CD4-positive, alpha-beta T cell treated with Interferon gamma for 1 hour (primary cell): ENCODE results near the gene LAMB4.
"Not testable (repeated sequence)": the region's sequence is repeated elsewhere in the genome, so short reads cannot be mapped to it uniquely, and the experiment has no call there.

Experiments used
- DNase-seq: peaks from one replicate; pipeline ENCODE4 v3.0.0-alpha.2; 2020

LAMB4 gene

DNA sequence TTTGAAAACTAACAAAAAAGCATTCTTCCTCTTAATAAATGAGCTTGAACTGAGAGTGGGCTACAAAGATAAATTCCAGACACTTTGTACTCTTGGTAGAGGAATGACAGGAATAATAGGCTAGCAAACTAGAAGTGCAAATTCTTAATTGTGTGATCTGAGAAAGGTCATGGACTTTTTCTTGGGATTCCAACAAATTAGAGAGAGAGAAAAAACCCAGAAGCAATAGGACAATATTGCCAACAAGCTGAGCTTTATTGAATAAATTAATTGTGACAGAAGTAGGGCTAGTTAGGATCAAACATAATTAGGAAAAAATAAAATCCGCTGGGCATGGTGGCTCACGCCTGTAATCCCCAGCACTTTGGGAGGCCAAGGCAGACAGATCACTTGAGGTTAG is 85.8 kb downstream of the LAMB4 start:
- no peak for DNase-seq

DNA sequence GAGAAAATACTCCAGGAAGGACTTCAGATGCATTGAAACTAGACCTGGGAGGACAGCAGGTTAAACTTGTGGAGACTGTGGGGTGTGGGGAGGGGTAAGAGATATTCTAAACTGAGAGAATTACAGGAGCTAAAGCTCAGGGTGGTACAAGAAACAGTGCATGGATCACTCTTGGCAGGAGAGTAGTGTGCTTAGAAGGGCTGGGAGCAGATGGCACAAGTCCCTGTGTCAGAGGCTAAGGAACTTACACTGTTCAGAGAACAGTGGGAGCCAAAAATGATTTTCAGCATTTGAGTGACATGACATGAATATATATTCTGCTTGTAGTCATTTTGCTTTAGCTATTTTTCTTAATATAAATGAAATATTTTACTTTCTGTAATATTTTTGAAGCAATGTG is 91.2 kb downstream of the LAMB4 start:
- DNase-seq, result no peak

DNA sequence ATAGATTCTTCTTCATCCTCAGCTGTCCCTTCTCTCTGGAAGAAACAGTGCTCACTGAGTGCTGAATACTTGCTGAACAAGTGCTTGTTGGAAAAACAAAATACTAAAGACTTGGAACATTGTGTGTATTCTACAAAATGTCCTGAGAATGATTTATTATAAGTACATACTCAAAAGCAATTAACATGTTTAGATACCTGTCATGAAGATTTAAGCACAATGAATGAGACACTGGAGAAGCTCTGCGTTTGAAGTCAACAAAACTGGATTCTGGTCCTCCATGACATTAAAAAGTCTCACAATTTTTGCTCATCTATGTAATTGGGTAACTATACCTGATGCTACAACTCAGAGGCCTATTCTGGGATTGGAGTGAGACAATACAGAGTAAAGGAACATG is 92.4 kb downstream of the LAMB4 start:
- DNase-seq, result no peak

DNA sequence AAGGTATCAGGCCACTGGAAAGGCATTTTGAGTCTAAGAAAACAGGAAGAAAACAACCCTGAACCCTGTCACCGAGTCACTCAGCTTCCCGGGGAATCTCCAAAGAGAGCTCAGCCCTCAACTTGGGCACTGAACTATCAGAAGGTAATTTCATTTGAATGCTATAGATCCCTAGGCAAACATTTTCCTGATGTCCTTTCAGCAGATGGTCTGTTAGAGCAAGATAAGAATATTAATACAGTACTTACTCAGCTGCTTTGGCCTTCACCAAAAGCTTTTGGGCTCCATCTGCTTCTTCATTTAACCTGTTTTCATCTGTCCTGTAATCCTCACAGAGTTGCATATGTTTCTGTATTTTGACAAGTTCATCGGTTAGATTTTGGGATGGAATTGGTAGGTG is 93.0 kb downstream of the LAMB4 start:
- DNase-seq, result no peak

DNA sequence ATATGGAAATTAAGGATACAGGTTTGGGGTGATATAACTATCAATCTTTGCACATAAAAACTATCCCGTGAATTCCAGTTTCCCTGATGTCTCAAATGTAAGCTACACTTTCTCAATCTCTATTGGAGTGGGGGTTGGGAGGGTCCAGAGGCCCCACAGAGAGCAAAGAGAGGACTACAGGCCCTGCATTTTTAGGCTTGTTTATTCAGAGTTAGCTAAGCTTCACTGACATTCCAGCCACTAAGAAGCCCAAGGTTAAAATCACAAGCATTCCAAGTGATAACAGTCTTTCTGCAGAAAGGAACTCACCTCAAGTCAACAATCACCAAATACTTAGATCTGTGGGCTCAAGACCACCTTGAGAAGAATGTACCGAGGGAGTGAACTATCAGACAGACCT is 95.6 kb downstream of the LAMB4 start:
- no peak for DNase-seq

DNA sequence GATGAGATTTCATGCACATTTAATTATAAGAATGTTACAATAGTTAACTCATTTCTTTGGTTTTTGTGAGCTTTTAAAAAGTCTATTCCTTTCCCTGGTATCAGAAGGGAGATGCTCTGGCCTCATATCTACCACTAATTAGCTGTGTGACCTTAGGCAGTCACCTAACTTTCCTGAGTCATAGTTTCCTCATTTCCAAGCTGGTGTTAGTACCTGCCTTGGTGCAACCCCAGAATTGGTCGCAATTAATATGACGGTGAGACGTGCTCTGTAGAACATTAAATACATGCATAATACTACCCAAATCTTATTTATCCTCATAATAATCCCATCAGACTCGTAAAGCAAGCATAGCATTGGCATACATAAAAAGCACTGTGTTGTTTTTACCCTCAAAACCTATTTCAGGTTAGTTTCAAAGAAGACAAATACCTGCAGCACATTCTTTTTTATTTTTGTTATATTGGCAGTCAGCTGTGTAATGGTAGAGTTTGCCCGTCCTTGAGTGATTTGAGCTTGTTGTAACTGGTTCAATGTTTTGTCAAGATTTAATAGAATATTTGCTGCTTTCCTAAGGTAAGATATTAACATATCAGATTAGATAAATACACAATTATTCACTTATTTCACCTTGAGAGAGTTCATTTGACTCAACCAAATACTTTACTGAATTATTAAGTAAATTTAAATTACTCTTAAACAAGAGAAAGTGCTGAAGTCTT is 96.2 kb downstream of the LAMB4 start:
- DNase-seq, result no peak

DNA sequence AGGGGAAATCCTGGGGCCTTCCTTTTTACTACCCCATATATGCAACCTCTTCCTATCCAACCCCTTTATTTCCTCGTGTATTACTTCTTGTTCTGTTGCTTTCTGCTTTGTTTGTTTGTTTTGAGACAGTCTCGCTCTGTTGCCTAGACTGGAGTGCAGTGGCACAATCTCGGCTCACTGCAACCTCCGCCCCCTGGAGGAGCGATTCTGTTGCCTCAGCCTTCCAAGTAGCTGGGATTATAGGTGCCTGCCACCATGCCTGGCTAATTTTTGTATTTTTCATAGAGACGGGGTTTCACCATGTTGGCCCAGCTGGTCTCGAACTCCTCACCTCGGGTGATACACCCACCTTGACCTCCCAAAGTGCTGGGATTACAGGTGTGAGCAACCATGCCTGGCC is 96.9 kb downstream of the LAMB4 start:
- DNase-seq, result not testable (repeated sequence)

DNA sequence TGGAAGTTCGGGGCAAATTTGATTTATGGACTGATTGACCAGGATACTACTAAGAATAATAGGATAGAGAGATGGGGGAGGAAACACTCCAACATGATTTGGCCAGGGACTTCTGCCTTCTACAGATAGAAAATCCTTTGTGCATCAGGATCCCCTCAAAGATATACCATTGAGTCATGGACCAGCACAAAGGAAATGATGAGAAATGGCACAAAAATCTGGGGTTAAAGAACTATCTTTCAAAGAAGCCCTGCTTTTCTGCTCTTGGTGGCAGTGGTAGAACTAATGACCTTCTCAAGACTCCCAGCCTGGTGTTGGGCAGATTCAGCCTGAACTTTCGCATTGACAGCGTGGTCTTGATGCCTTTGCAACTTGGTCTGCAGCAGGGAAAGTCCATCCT is 99.6 kb downstream of the LAMB4 start:
- no peak for DNase-seq

DNA sequence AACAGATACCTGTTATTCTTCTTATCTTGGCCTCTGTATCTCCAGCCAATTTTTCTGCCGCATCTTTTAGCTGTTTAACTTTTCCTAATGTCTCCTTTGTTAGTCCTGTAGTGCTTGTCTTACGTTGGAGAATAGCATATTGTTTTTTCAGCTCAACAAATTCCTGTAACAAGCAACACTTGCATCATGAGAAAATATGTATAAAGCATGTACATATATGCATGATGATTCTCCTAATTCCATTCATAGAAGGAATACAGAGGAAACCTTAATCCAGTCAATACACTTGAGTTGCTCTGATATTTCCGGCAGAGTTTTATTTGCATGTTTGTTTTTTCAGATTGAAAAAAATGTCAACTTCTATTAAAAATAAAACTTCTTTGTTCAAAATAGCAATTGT is 101.1 kb downstream of the LAMB4 start:
- DNase-seq, result no peak

DNA sequence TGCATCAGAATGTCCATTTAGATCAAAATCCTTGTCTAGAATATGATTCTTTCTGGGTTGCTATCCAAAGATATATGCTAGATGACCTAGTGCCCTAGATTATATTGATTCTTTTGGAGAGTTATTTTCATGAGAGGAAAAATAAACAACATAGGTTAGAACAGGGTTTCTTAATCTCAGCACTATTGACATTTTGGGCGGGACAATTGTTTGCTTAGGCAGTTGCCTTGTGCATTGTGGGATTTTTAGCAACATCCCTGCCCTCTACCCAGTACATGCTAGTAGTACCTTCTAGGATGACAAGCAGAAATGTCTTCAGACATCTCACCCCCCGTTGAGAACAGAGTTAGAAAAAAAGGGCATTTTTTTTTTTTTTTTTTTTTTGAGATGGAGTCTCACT is 102.0 kb downstream of the LAMB4 start:
- DNase-seq, result no peak

DNA sequence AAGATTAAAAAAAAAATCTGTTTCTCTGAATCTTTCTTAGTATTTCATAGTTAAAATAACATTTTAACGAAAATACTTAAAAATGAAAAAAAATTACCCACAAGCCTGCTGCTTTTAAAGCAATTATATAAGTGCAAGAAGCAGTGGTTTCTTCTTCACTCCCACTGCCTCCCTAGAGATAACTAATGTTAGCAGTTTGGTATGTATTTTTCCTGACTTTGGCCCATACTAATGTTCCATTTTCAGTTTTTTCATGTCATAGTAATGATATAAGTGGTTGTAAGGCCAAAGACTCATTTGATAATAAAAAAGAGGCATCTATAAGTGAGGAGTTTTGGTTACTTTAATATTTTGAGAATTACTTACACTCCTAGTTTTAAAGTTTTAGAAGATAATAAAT is 102.9 kb downstream of the LAMB4 start:
- no peak for DNase-seq

DNA sequence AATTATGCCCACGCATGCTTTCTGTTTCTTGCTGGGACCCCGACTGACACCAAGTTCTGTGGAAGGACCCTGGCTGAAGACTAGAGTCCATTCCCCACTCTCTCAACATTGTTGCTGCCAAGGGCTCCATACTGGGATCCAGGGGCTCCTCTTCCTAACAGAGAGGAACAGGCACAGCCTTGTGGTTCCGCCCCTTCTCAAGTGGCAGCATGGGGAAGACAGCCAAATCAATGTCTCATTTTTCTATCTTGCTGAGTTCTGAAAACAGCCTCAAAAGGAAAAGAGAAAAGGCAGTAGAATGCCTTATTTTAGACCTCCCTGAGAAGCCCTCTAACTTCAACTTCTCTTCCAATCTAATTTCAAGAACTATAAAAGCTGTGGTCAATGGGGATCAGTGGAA is 103.5 kb downstream of the LAMB4 start:
- DNase-seq, result no peak

DNA sequence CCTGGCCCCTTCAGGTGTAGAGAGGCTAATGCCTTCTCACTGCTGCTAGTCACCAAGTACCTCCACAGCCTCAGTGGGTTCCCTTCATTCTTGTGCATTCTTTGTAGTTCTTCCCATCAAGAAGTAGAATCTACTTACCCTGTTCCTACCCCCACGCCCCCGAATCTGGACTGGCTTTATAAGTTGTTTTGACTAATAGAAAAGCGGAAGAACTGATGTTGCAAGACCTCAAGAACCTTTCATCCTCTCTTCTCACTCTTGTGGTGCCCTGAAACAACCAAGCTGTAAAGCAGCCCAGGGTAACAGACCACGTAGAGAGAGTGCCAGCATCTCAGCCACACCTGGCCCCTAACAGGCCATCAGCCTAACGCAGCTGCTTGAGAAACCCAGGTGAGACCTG is 104.0 kb downstream of the LAMB4 start:
- DNase-seq, result no peak

DNA sequence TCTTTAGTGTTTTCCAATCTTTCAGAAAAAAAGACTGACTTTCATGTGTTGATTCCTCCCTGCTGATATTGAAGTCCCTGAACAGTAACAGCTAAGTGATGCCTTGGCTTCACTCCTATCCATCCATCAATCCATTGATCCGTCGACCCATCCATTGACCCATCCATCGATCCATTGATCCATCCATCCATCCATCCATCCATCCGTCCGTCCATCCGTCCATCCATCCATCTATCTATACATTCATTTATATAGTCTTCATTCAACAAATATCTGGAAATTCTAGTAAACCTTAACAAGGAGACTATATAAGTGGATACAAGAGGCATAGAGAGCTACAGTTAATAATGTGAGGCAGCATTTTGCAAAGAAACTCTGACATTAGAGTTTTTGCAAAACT is 105.6 kb downstream of the LAMB4 start:
- no peak for DNase-seq

DNA sequence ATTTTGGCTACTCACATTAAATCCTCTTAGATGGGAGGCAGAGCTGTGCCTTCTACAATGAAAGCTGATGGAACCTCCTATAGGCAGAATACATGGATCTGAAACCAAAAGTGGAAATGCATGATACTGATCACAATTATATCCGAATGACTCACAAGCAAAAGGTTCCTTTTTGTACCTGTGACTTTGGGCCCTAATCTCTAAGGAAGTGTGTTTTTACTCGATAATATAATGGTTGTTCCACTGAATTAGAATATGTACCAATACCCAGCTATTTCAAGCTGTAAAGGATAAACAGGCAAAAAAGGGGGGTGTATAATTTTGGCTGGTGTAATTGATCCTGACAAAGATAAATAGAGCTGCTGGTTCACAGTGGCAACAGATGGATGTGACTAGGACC is 109.6 kb downstream of the LAMB4 start:
- DNase-seq, result no peak

DNA sequence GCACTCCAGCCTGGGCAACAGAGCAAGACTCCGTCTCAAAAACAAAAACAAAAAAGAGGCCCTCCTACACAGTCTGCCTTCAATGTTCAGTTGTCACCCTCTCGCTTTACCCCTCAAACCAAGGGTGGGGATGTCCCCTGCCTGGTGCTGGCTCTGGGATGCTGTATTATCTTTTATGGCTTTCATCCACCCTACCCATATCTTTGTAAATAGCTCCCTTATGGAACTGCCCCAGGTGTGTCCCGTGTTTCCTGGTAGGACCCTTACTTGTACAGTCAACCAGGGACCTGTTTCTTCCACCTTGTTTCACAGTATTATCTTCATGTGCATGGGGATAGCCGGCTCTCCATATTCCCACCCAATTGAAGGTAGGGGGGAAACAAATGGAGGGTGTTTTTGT is 111.5 kb downstream of the LAMB4 start:
- DNase-seq, result no peak

DNA sequence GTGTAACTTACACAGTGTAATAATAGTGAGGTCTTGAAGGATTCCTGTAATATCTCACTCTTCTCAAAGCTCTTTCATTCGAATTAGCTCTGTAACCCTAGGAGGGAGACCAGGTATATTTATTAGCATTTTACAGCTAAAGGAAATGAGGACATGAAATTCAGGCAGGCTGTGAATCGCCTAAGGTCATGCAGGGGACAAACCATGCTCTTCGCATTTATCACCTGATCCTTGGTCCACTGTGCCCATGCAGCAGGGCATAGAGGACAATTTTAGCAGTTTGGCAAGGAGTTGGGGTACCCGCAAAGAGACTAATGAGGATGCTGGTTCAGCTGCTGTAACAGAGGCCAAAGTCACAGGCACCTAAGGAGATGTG is 112.4 kb downstream of the LAMB4 start:
- no peak for DNase-seq

DNA sequence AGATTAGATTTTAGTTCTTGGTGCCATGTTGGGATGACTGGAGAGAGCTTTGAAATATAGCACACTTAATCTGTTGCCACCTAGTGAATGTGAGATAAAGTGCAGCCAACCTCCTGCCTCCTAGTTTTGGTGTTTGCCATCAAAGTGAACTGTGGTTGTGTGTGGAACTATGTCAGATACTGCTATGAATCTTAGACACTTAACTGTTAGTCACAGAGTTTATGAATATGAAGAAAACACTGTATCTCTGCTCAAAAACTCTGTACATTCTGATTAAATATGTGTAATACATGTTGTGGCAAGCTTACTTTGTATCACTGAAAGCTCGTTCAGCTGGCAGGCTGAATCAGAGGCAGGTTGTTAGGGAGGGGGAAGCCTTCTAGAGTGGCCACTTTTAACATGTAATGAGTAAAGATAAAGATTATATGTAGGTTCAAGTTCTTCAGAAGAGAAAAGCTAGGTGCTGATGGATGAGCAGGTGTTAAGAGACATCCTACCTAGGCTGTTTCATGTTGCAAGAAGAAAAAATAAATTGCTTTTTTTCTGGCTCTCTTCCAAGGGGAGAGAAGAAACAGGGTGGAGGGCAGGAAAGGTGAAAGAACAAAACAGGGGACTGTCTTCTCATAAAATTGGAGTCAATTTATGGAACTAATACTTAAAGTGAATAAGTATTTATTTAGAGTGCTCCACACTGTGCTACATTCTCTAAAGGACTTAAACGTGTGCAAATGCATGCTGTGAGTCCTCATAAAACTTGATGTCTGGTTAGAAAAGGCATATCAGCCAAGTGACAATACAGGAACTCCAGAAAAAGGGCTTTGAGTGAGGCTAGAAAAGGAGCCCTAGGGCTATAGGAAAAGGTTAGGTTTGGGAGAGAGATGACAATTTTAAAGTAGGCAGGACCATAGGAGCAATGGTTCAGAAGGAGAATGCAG is 113.1 kb downstream of the LAMB4 start:
- DNase-seq, result no peak

DNA sequence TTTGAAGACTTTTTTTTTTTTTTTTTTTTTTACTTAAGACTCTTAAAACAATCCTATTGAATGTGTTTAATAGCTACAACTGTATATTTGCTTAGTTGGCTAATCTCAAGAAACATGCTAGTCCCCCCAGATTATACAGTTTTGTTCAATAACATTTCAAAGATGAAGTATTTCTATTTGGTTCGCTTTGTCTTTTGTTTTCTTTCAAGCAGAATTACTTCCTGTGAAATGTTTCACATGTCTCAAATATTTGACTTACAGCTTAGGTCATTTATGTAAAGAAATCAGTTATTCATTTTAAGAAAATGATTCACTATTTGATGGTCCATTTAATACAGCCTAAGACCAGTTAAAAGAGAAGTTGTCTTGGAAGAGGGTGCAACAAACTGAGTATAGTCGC is 114.4 kb downstream of the LAMB4 start:
- no peak for DNase-seq

DNA sequence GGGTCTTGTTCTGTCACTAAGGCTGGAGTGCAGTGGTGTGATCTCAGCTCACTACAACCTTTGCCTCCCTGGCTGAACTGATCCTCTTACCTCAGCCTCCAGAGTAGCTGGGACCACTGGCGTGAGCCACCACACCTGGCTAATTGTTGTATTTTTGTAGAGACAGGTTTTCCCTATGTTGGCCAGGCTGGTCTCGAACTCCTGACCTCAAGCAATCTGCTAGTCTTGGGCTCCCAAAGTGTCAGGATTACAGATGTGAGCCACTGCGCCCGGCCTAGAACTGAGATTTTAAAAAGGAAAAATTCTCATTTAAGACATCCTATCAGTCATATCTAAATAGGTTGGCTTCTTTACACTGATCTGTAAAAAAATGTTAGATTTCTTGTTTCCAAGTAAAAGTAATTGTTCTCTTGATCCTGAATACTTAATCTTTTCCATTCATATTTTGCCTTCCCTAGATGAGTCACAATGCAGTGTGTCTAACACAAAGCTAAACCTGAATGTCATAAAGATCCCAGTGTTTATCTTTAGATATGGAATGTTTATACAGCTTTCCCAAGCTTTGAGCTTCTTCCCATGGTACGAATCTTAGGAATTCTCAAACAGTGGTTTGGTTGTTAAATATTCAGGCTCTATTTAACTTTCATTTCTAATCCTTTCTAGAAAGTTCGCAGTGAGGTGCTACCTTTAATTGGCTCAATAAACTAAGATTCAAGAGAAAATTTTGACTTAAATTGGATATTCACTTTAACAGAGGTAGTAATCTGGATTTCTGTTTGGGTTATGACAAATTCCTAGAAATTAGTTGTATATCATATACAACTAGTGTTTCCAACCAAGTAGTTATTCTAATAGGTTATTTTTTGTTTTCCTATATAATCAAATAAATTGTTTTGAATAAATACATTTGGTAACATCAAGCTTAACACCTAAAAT is 115.1 kb downstream of the LAMB4 start:
- no peak for DNase-seq

DNA sequence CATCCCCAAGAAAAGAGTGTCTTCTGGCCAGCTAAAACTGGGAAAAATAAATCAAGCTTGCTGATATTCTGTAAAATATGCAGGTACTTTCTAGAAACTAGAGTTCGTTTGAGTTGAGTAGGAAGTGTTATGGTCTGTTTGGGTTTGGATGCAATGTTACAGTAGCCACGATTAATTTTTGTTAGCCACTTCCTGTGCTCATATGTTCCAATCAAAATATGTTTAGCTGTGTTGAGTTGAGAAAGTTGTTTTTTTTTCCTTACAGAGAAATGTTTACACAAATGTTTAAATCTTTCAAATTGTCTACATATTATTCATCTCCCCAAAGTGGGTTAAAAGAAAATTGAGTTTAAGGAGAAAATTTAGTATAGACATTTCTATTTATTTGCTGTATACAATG is 115.9 kb downstream of the LAMB4 start:
- DNase-seq, result no peak

DNA sequence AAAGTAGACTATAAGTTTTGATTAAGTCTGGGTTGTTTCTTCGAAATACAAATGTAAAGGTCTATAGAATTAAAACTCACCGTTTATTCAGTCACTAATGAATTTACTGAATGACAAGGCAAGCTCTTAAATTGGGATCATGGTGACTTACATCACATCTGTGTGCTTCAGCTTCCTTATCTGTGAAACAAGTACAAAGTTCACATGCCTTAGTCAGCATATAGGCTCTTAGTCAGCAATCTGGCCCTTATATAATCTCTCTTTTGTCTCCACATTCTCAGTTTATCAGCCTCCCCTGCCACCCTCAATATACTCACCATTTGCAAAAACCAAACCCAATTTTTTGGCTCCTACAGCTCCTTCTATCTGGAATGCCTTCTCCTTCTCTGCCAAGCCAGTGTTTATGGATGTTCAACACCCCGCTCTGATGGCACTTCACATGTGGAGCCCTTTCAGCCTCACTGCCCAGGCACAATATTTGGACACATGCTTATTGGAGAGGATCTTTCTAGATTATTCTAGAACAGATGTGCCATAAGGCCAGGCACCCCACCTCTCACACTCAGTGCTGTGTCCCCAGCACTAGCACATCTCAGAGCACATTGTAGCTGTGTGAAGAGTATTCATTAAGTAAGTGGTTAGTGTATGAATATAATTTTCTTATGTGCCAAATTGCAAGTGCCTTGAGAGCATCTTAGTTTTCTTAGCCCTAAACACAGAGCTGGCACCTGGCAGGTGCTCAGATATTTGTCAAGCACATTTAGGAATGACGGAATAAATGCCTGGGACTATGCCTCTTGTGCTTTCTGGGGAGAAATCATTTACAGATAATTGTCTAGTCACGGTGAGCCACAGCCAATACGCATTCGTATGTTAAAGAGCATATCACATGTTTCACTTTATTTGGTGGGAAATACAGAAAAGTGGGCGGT is 117.4 kb downstream of the LAMB4 start:
- no peak for DNase-seq
